ENCODE measurements around the gene ZNF311. TPM values are rescaled to one million over a fixed set of nuclear protein-coding genes. Genes with fewer than 3 reads are reported as not detected.

ZNF311 gene
- total and polyA plus RNA-seq, 9 of the 15 experiments (the other 6 are each of a cell fraction or from before 2014, with no cell fraction given), result 5.1 to 10.0 (median 7.5) TPM

- TF ChIP-seq XRCC5 (IDR thresholded peaks at IDR 0.05; ENCODE audit: low read depth, low read length), result no peak
- no peak for TF ChIP-seq SP1 (CRISPR knock-in tag; IDR thresholded peaks at IDR 0.05)
- TF ChIP-seq ZNF165 (CRISPR knock-in tag; IDR thresholded peaks at IDR 0.05; ENCODE audit: borderline replicate concordance), result no peak
- no peak for TF ChIP-seq SMAD2 (IDR thresholded peaks at IDR 0.05; ENCODE audit: low read depth, low read length)
- no peak for TF ChIP-seq NR4A1 (CRISPR knock-in tag; IDR thresholded peaks at IDR 0.05)
- TF ChIP-seq NR4A1 (tag; IDR thresholded peaks at IDR 0.05), result no peak
- no peak for TF ChIP-seq POLR2A (conservative IDR thresholded peaks at IDR 0.05)
- TF ChIP-seq ZNF143 (CRISPR knock-in tag; IDR thresholded peaks at IDR 0.05), result no peak
- TF ChIP-seq, protein P1, sequence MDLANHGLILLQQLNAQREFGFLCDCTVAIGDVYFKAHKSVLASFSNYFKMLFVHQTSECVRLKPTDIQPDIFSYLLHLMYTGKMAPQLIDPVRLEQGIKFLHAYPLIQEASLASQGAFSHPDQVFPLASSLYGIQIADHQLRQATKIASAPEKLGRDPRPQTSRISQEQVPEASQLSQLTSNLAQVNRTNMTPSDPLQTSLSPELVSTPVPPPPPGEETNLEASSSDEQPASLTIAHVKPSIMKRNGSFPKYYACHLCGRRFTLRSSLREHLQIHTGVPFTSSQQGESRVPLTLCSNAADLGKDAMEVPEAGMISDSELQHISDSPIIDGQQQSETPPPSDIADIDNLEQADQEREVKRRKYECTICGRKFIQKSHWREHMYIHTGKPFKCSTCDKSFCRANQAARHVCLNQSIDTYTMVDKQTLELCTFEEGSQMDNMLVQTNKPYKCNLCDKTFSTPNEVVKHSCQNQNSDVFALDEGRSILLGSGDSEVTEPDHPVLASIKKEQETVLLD (IDR thresholded peaks at IDR 0.05), result no peak
- TF ChIP-seq MED1 (CRISPR knock-in tag; IDR thresholded peaks at IDR 0.05; ENCODE audit: borderline replicate concordance), result no peak
- TF ChIP-seq, protein P2, sequence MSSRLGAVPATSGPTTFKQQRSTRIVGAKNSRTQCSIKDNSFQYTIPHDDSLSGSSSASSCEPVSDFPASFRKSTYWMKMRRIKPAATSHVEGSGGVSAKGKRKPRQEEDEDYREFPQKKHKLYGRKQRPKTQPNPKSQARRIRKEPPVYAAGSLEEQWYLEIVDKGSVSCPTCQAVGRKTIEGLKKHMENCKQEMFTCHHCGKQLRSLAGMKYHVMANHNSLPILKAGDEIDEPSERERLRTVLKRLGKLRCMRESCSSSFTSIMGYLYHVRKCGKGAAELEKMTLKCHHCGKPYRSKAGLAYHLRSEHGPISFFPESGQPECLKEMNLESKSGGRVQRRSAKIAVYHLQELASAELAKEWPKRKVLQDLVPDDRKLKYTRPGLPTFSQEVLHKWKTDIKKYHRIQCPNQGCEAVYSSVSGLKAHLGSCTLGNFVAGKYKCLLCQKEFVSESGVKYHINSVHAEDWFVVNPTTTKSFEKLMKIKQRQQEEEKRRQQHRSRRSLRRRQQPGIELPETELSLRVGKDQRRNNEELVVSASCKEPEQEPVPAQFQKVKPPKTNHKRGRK (tag; IDR thresholded peaks at IDR 0.05), result no peak
- TF ChIP-seq E2F6 (IDR thresholded peaks at IDR 0.05; ENCODE audit: borderline replicate concordance in 1 of 2, extremely low read depth in 1 of 2, insufficient read depth in 1 of 2, insufficient read length in 1 of 2, low read depth in 1 of 2, low read length in 1 of 2, poor library complexity in 1 of 2, severe bottlenecking in 1 of 2), result no peak
- TF ChIP-seq BRD9 (IDR thresholded peaks at IDR 0.05; ENCODE audit: low read depth, partially characterized antibody), result no peak
- no peak for TF ChIP-seq CAMTA2 (CRISPR knock-in tag; conservative IDR thresholded peaks at IDR 0.05)
- TF ChIP-seq ZMIZ1 (IDR thresholded peaks at IDR 0.05; ENCODE audit: low read depth in 2 of 2, low read length in 2 of 2), result no peak
- 0 out of 2 replicates have a peak, but pooled peaks have one; percentile 1 for TF ChIP-seq TAL1 (IDR thresholded peaks at IDR 0.05)
- TF ChIP-seq, protein P3, sequence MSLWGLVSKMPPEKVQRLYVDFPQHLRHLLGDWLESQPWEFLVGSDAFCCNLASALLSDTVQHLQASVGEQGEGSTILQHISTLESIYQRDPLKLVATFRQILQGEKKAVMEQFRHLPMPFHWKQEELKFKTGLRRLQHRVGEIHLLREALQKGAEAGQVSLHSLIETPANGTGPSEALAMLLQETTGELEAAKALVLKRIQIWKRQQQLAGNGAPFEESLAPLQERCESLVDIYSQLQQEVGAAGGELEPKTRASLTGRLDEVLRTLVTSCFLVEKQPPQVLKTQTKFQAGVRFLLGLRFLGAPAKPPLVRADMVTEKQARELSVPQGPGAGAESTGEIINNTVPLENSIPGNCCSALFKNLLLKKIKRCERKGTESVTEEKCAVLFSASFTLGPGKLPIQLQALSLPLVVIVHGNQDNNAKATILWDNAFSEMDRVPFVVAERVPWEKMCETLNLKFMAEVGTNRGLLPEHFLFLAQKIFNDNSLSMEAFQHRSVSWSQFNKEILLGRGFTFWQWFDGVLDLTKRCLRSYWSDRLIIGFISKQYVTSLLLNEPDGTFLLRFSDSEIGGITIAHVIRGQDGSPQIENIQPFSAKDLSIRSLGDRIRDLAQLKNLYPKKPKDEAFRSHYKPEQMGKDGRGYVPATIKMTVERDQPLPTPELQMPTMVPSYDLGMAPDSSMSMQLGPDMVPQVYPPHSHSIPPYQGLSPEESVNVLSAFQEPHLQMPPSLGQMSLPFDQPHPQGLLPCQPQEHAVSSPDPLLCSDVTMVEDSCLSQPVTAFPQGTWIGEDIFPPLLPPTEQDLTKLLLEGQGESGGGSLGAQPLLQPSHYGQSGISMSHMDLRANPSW (CRISPR knock-in tag; IDR thresholded peaks at IDR 0.05), result no peak
Measured at GRCh38 chr6:28956331-28956730, 48.8 kb downstream of the ZNF311 start (continued).
